GM12872 (cell line): Measurements from ENCODE around the gene MAN2A1.

Source experiments
- TF ChIP-seq, protein P1 (sequence below): IDR thresholded peaks from 3 replicates; pipeline ENCODE4 v1.5.1; 2011; ENCODE audit warnings: low read depth, mild to moderate bottlenecking, low read length, moderate library complexity; ENCODE audit not compliant: insufficient read depth

Gene MAN2A1

DNA sequence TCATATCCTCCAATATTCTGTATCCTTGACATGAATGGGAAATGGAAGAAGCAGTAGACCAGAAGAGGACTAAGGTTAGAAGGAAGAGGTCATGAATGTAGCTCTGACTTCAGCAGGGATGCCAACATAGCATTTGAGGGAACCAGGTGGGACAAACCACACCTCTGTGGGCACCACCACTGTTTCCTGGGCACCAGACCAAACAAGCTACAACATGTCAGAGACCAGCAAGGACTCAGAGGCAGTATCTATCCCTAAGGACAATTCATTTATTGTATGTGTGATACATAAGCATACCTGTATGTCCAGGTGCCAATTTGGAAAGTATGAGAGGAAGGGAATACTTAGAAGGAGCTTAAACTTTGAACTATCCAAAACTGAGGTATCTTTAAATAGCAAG lies 192.8 kb downstream of the MAN2A1 start:
- TF ChIP-seq, protein P1, sequence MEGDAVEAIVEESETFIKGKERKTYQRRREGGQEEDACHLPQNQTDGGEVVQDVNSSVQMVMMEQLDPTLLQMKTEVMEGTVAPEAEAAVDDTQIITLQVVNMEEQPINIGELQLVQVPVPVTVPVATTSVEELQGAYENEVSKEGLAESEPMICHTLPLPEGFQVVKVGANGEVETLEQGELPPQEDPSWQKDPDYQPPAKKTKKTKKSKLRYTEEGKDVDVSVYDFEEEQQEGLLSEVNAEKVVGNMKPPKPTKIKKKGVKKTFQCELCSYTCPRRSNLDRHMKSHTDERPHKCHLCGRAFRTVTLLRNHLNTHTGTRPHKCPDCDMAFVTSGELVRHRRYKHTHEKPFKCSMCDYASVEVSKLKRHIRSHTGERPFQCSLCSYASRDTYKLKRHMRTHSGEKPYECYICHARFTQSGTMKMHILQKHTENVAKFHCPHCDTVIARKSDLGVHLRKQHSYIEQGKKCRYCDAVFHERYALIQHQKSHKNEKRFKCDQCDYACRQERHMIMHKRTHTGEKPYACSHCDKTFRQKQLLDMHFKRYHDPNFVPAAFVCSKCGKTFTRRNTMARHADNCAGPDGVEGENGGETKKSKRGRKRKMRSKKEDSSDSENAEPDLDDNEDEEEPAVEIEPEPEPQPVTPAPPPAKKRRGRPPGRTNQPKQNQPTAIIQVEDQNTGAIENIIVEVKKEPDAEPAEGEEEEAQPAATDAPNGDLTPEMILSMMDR: no peak

DNA sequence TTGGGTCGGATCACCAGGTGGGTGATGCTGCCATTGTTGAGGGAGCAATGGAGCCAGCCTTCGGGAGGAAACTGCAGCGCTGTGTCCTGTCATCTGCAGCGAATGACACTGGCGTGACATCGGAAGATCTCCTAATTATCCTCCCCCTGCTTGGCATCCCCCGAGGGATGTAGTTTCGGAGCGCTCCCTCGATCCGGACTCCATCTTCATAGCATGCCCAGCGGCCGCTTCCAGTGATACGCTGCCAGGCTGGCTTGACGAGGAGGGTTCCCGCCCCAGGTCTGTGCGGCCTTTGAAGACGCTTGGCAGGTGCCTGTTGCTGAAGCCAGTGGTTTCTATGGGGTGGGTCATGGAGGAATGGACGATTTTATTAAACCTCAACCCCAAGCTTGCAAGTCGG lies 194.9 kb downstream of the MAN2A1 start:
- TF ChIP-seq, protein P1: no peak

DNA sequence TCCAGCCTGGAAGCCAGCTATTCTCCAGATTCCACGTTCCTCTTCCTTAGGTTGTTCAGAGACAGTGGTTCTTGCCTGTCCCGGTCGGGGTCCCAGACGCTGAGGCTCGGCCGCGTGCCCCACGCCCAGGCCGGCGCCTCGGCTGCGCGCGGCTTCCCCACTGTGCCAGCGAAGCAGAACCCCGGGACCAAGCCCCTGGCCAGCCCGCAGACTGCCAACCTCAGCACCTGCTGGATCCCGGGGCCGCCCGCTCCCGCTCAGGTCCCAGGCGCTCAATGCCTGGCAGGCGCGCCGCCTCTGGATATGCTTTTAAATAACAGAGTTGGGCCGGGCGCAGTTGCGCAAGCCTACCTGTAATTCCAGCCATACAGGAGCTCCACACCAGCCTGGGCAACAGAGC lies 195.5 kb downstream of the MAN2A1 start:
- TF ChIP-seq, protein P1: no peak

DNA sequence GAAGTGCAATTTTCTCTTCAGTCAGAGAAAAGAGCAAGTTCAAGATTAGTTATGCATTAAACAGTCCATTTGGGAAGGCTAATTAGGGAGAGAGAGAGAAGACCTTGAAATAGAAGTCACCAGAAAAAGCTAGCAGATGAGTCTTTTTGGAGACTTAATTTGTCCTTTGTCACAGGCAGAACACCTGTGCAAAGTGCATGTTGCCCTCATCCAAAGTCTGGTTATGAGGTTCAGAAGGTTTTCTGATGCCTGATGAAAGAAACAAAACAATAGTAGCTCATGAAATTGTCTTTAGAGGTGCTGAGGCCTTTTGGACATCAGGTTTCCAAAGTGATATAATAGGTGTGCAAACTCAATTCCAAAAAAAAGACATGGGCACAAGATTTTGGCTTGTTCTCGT lies 199.3 kb downstream of the MAN2A1 start:
- TF ChIP-seq, protein P1: no peak

DNA sequence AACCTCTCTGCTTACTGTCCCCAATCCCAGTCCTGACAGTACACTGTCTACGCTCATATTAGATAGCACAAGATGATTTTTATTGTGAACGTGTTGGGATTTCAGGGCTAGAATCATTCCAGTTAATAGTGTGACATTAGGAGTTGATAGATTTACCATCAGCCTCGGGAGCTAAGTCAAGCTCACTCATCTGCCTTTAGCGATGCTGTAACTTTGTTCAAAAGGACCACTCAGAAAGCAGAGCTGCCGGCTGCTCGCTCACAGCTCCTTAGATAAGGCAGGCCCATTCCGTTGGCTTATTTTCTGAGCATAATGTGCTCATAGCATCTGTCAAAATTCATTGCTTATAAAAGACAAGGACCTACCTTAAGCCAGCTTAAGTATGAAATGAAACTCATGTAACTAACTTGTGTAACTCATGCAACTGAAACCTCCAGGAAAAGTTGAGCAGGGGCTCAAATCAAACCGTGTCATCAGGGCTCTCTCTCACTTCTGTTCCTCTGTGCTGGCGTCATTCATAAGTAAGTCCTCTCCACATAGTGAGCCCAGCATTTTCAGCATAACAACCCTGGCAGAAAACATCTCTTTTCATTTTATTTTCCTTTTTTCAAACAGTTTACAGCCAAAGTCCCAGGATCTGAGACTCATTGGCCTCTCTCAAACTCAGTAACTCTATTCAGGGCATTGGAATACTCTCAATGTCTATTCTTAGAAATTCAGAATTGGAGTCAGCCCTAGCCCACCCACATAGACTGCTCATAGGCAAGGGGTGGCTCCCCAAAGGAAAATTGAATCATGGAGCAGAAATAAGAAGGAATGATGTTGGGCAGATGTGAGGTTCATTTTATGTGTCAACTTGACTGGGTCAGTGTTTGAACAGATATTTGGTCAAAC lies 208.8 kb downstream of the MAN2A1 start:
- TF ChIP-seq, protein P1: no peak

DNA sequence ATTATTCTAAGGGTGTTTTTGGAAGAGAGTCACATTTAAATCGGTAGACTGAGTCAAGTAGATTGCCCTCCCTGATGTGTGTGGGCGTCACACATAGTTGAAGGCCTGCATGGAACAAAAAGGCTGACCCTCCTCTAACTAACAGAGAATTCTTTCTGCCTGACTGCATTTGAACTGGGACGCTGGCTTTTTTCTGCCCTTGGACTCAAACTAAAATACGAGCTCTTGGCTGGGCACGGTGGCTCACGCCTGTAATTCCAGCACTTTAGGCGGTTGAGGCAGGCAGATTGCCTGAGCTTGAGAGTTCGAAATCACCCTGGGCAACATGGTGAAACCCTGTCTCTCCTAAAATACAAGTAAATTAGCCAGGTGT lies 209.4 kb downstream of the MAN2A1 start:
- TF ChIP-seq, protein P1: no peak

DNA sequence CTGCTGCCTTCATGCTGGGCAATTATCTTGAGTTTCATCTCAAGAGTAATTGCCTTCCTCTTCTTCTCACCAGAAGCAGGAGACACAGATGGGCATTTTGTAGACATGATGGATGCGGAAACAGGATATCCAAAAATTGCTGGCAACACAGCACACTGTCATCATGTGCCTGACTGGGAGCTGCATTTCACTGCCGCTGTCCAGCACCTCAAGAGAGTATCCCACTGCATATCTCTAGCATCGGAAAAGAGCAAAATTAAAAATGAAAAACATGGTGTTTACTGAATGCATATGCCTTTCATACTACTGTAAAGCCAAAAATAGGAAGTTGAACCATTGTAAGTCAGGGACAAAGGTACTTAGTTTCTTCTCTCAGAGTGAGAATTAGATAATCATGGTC lies 210.7 kb downstream of the MAN2A1 start:
- TF ChIP-seq, protein P1: no peak
